Activated CD8-positive, alpha-beta memory T cell treated with anti-CD3 and anti-CD28 coated beads for 4 hours (primary cell): Measurements from ENCODE around the gene GRIP1.

Experiments used
- DNase-seq, 2 donors: peaks; one replicate each; pipeline ENCODE4 v3.0.0-alpha.2; 2020; ENCODE audit warnings: low read depth in 2 of 2

Gene GRIP1

DNA sequence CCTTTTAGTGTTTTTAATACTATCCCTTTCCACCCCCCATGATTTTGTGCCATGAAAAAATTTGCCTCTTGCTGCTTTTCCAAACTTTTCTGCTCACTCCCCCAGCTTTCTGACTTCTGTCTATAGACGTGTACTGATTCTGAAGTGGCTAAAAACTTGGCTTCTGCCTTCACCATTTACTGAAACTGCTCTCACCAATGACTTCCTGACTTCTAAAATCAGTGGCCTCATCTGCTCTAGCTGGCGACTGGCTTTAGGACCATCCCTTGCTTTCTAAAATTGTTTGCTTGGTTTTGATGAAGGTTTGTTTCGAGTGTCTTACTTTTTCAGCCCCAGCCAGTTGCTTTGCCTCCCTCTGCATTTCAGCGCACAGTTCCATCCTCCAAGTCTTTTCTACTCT is 231.2 kb downstream of the GRIP1 start:
- DNase-seq = no peak

DNA sequence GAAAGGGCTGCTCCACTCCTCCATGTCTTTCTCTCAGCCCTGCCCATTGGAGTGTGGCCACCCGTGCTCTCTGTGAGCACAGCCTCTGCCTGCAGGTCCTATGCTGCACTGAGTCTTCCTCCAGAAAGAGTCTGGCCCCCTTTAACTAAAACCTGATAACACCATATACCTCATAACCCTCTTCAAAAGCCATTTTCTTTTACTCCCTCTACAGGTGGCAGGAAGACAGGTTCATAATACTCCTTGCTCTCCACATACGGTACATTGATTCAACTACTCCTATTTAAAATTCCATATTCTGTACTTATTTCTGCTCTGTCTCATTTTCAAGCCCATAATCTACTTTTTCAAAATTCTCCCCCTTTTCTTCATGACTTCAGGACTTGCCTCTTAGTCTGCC is 232.6 kb downstream of the GRIP1 start:
- DNase-seq = no peak

DNA sequence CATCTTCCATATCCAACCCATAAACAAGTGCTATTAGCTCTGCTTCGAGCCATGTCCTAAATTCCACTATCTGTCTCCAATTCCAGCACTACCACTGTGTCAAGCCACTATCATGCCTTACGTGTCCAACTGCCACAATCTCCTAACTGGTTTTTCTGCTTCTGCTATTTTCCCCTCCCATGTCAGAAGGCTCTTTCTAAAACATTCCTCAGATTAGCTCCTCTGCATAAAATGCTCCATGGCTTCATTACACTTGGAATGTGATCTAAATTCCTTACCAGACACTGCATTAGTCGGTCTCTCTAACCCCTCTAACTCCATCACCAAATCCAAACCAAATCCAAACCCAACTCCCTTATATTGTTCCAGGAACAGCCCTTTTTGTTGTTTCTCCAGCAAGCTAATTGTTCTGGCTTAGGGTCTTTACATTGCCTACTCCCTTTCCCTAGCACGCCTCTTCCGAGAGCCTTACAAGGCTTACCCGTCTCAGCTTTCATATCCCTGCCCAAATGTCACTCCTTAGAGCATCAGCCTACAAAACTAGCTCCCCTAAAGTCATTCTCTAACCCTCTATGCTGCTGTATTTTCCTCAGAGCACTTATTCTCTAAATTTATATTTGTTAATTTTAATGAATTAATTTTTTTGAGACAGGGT is 236.8 kb downstream of the GRIP1 start:
- no peak for DNase-seq

DNA sequence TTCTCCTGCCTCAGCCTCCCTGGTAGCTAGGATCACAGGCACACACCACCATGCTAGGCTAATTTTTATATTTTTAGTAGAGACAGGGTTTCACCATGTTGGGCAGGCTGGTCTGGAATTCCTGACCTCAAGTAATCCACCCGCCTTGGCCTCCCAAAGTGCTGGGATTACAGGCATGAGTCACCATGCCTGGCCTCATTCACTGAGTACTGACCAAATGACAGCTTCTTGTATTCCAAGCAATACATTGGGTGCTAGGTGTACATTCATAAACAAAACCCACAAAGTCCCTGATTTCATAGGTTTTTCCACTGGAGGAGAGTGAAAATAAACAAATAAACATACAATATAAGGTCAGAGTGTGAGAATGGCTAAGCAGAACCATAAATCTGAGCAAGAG is 240.3 kb downstream of the GRIP1 start:
- DNase-seq = no peak

DNA sequence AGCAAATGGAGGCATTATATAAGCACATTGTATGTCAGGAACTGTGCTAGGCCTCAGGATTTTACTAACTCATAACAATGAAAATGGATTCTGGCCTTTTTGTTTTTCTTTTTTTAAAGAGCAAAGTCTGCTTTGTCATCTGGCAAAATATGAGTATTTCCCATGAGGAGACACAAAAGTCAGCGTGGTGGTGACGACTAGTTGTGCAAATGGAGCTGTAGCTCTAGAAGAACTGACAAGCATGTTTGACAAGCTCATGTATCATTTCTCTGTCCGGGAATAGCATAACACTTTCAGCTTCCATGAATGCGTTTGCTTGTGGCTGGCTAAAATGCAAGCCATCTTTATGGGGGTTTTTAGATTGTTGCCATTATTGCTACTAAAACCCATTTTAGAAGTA is 248.8 kb downstream of the GRIP1 start:
- no peak for DNase-seq

DNA sequence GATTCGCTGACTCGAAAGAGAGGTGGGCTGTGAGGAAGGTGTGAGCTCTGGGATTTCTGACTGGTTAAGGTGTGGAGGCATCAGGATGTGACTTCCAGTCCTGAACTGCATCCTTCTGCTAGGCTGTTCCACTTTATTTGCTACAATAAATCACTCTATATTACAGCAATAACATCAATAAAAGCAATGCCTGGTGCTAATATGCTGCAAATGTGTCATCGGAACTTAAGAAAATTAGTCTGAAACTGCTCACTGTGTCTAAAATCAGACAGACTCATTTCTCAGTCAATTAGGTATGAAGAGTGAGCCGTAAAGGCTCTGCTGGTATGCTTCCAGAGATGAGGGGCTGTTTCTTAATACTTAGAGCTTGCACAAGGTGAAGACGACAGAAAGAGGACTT is 250.0 kb downstream of the GRIP1 start:
- no peak for DNase-seq

DNA sequence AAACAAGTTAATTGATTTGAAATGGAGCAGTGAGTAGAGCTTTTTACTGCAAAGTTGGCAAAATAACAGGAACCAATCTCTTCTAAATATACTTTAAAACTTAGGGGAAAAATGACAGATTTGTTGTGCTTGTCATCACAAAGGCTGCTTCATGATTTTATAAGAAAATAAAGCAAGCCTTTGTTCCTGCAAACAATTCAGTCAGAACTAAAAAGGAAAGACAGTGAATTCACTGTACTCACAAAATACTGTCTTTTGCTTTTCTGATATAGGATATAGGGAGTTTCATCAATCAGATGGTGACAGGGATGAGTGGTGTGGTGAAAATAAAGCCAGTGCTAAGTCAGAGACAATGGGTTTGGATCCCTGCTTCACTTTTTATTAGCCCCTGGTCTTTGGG is 250.6 kb downstream of the GRIP1 start:
- DNase-seq = no peak

DNA sequence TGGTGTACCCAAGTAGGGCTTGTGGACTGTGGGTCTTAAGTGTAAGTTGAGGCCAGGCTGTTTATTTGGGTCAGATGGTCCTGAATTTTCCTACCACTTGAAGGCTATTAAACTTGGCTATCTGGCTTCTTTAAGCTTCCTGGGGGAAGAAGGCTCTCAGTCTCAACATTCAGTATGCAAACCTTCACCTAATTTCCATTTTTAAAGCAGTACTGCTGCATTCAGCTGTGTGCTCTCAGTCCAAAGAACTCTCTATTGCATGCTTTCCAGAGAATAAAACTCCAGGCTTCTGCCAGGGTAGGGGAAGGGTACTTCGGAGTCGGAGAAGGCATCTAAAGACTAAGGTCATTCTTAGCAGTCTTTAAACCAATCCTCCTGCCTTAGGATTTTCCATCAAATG is 252.2 kb downstream of the GRIP1 start:
- DNase-seq = no peak

DNA sequence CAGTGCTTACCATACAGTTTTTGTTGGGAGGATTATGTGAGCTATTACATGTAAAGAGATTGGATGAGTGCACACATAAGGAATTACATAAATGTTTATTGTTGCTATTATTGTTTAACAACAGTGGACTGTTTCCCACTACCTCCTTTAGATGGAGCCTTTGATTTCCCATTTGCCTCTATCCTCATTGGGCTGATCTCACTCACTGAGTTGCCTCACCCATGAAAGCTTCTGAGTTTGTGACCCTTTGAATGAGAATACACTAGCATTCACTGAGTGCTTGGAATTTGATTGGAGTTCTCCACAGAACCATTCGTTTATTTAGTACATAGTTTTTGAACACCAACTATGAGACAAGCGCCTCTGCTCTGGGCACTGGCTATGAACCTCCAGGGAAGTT is 255.6 kb downstream of the GRIP1 start:
- no peak for DNase-seq

DNA sequence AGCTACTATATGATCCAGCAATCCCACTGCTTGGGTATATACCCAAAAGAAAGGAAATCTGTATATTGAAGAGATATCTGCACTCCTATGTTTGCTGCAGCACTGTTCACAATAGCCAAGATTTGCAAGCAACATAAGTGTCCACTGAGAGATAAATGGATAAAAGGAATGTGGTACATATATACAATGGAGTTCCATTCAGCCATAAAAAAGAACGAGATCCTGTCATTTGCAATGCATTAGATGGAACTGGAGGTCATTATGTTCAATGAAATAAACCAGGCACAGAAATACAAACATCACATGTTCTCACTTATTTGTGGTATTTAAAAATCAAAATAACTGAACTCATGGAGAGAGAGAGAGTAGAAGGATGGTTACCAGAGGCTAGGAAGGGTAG is 260.0 kb downstream of the GRIP1 start:
- DNase-seq = no peak

DNA sequence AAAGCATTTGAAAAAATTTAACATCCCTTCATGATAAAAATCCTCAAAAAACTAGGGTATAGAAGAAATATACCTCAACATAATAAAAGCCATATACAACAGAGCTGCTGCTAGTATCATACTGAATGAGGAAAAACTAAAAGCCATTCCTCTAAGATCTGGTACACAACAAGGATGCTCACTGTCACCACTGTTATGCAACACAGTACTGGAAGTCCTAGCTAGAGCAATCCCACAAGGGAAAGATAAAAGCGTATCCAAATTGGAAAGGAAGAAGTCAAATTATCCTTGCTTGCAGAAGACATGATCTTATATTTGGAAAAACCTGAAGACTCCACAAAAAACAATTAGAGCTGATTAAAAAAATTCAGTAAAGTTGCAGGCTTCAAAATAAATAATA is 261.7 kb downstream of the GRIP1 start:
- no peak for DNase-seq

DNA sequence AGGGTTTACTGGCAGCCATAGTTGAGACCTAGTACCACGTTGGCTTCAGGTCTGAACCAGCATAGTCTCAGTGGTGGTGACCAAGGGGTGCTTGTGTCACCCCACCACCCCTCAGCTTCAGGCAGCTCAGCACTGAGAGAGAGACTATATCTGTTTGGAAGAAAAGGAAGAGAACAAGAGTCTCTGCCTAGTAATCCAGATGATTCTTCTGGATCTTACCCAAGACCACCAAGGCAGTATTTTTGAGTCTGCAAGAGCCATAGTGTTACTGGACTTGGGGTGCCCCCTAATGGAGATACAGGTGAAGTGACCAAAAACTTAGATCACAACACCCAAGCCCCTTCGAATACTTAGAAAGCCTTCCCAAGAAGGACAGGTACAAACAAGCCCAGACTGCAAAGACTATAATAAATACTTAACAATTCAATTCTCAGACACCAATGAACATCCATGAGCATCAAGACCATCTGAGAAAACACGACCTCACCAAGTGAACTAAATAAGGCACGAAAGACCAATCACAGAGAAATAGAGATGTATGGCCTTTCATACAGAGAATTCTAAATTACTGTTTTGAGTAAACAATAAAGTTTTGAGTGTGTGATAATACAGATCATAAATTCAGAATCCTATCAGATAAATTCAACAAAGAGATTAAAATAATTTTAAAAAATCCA is 269.5 kb downstream of the GRIP1 start:
- no peak for DNase-seq

DNA sequence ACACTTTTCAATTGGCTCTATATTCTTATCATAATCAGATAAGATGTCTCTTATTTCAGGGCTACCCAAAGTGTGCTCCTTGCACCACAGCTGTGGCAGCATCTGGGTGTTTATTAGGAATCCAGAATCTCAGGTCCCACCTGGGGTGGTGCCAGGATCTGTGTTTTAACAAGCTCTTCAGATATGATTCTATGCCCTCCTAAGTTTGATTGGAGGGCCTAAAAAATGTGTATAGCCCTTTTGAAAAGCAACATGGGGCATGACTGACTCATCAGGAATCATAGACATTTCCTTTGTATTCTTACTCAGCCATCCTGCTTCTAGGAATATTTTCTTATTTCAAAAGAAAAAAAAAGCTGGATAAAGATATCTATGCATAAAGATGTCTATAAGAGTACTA is 273.5 kb downstream of the GRIP1 start:
- no peak for DNase-seq

DNA sequence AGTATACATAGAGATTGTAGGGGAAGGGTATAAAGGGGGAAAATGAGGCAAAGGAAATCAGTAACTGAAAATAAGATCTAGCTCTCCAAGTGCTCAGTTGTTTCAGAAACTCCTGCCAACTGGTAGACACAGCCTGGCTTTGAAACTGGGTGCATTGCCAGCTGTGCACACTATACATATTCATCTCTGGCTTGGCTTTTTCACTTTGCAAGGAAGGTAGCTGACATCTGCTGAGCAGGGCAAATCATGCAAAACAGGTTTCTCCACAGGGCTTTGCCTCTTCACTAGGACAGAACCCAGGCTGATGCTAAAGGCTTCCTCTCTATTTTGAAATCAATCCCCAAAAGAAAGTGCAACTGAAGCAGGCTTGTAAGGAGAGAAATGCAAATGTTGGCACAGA is 275.1 kb downstream of the GRIP1 start:
- DNase-seq = no peak

DNA sequence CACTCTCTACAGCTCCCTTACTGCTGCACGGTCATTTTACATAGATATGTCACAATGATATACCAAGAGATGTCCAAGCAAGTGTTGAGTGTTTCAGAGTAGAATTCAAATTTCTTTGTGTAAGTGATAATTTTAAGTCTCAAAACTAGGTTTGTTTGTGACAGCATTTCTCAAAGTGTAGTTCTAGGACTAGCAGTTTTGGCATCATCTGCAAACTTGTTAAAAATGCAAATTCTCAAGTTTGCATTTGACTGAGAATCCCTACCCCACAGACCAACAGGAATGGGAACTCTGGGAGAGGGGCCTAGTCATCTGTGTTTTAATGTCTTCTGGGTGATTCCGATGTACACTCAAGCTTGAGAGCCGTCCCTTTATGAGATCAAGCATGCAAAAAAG is 279.0 kb downstream of the GRIP1 start:
- no peak for DNase-seq

DNA sequence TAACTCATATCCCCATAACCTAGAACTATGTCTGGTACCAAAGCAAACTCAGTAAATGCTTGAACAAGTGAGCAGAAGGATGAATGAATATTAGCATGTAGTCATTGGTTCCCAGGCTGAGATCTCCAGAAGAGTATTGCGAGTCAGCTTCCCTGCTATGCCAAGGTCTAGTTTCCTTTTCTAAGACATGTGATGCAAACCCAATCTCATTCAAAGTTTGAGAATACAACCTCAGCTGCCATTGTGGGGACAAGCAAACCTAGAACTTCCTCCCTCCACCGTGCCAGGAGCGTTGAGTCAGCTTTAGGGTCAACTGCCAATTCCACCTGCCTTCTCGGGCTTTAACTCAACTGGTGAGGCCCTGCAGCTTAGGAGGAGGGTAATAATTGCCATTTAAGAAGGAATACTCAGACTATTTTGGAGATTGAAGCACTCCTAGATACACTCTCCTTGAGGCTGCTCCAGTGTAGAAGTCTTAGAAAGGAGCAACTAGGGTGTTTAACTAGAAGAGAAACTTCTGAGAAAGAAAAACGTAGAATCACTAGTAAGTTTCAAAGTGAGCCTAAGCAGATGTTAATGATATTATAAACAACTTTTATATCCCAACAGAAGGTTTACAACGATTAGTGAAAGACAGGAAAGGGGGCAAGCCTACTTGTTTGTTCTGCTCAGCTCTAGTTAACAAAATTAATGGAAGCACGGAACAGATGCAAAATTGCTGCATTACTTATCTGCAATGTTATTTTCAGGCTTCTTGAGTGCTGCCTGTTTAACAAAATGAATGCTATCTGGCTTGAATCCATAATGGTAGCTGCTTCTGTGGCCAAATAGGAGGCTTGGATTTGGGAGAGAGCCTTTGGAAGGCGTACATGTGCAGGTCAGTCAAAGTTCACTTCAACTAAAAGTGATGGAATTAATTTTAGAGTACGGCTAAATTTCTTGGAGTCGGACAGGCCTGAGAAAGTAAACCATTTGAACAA is 279.7 kb downstream of the GRIP1 start:
- no peak for DNase-seq

DNA sequence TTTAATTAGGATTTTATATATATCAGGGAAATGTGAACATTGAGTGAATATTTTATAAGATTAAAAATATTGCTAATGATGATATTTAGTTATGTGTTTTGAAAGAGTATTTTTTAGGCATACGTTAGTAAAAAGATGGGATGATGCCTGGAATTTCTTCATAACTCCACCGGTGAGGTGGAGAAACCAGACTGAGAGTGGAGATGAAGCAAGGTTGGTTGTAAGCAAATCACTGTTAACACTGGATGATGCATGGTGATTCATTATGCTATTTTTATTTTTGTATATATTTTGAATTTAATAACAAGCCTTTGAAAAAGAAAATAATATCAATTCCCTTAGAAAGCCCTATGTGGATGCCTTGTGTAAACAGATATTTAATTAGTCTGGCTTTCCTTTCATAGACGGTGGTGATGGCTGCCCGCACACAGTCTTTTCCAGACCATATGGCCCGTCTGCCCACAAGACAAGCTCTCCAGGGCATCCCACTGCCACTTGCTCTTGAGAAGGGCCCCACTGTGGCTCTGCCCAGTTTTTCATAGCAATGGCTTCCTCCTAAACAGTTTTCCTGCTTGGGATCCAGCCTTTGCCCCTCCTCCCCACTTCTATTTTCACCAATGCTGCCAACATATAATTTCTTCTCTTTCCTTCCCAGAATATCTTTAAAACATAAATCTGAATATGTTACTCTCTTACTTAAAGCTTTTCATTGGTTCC is 281.1 kb downstream of the GRIP1 start:
- no peak for DNase-seq

DNA sequence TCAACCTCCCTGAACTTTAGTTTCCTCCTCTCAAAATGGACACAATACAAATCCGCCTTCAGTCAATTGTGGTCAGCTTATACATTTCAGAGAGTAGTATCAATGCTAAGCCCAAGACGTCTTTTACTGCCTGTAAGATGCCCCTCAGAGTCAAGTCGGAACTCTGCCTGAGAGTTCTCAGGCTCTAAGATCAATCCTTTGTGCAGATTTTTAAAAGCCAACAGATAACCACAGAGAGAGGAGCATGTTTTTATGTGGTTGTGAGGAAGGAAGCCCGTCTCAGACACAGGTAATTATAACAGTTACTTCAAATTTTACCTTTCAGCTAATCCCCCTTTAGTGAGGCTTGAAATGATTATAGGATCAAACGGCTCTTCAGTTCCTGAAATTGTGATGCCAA is 285.0 kb downstream of the GRIP1 start:
- no peak for DNase-seq

DNA sequence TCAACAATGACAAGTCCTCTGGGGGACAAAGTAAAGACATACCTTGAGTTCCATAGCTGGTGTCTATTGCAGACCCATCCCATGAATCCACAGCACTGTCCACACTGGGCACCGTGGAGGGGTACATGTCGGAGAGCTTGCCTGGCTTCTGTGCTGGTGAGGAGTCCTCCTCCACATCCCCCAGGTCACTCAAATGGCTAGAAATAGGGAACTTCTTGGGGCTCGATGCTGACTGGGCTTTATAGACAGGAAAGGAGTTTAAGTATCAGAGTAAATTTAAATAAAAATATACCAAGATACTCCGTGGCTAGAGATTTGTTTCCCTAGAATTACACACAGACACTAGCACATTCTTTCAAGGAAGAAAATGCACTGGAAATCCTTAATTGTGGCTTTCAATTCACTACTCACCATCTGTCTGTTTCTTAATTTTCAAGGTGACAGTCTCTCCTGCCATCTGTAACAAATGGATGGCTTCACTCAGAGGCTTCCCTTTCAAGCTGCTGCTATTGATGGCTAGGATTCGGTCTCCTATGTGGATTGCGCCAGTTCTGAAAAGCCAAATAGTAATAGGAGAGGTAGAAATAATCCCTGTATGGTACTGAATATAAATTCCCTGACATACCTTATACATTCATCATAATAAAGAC is 286.5 kb downstream of the GRIP1 start:
- no peak for DNase-seq

DNA sequence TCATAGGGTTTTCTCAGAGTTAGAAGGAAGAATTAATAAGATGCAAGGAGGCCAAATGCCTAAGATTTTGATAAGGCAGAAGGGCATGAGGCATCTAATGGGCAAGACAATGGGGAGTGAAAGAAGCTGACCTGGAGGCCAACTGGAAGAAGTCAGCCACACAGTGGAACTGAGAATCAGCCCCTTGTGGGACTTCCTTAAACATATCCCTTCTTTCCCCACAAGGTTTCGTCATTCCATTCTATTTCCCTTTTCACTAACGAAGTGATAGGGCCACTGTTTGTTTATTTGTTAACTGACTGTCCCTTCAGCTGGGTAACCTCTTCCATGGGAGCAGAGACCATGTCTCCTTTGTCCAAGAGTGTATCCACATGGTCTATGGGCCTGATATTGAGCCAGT is 290.4 kb downstream of the GRIP1 start:
- no peak for DNase-seq

DNA sequence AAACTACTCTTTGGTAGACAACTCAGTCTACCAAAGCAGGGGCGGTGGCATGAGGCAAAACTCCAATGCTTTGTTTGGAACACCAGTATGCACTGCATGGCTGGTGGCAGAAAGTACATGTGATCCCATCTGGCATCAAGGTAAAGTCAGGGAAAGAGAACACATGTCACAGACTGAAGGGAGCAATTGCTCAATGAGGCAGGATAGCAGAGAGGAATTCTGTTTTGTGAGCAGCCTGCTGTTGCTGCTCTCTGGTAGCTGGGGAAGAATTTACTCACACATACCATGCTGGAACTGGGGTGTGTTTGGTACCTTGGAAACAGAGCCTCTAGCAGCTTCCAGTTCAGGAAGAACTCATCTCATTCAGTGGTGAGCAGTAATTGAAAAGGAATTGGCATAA is 291.8 kb downstream of the GRIP1 start:
- no peak for DNase-seq
